ENCODE measurements around the gene HDAC5. TPM values are rescaled to one million over a fixed set of nuclear protein-coding genes. Genes with fewer than 3 reads are reported as not detected.

The HDAC5 gene
- total RNA-seq, 1 donor from 2014 or later, result 28.2 TPM

DNA sequence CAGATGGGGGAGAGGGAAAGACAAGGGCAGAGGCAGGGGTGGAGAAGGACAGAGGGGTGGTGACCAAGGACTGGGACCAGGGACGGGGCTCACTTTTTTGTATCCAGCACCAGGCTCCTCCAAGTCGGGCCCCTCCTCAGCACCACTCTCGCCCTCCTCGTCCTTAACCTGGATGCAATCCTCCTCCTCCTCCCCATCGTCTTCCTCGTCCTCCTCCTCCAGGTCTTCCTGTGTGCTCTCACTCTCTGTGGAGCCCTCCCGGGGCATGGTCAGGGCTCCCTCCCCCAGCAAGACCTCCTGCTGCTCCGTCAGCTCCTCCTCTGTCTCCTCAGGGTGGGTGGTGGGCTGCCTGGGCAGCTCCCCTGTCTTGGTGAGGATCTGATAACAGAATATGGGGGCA lies 36.1 kb downstream of the HDAC5 start:
- no peak for DNase-seq (ENCODE audit: low read depth in 2 of 2)

DNA sequence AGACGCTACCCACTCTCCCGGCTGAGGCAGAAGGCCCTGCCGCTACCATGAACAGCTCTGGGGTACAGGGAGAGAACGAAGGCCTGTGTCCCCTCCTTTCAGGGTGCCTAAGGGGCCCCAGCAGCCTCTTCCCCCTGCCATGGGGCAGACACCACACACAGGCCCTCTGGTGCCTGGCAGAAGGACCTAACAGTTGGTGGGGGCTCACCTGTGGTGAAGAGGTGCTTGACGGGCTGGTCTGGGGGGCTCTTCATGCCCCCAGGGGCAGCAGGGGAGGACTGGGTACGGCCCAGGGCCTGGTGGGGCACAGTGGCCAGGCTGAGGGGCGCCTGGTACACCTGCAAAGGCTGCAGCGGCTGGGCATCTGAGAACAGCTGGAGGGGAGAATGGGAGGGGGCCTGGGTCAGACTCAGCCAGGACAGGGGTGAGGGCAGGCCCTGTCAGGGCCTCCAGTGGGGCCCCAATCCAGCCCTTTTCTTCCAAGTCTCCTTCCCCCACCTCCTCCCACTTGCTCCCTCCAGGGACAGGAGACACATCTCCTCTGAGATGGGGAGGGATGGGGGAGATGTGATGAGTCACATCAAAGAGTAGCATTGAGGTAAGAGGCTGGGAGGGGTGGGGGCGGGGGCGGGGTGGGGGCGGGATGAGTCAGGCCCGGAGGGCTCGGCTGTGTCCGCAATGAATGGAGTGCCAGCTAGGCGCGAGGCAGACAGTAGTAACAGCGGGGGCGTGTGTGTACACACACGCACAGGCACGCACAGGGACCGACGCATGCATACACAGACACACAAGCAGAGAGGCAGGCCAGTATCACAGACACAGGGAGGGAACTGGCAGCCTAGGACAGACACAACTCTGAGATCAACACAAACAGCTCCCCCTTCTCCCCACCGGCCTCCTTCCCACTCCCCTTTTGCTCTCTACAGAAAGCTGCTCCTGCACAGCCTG lies 36.8 kb downstream of the HDAC5 start:
- DNase-seq (ENCODE audit: low read depth in 2 of 2), result peak; percentile 76 to 80

DNA sequence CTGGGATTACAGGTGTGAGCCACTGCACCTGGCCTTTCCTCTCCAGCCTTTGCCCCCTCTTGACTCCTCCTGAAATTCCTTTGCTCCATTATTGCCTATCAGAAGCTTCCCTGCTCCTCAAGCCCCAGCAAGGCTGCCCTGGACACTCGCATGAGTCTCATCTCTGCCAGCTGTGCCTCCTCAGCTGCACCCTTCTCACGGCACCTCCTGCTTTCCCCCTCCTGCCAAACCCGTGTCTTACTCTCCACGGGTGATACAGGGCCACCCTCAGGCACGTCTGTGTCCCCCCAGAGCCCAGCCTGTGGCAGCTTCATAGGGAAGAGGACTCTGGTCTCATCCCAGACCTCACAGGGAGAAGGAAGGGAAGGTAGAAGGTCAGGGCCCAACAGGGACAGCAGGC lies 37.5 kb downstream of the HDAC5 start:
- no peak for DNase-seq (ENCODE audit: low read depth in 2 of 2)

DNA sequence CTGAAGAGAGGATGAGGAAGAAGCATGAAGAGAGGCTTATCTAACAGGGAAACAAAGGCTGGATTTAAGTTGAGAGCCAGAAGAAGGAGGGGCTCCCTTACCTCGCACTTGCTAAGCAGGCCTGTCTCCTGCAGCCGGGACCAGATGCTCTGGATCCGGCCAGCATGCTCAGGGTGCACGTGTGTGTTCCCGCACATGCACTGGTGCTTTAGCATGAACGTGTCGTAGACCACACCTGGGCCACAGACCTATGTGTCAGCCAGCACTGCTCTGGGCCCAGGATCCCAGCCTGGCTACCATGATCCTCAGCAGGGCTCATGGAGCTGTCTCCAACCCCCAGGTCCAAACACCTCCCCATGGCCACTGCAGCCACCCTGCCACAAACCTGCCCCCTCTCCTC lies 38.5 kb downstream of the HDAC5 start:
- no peak for DNase-seq (ENCODE audit: low read depth in 2 of 2)

DNA sequence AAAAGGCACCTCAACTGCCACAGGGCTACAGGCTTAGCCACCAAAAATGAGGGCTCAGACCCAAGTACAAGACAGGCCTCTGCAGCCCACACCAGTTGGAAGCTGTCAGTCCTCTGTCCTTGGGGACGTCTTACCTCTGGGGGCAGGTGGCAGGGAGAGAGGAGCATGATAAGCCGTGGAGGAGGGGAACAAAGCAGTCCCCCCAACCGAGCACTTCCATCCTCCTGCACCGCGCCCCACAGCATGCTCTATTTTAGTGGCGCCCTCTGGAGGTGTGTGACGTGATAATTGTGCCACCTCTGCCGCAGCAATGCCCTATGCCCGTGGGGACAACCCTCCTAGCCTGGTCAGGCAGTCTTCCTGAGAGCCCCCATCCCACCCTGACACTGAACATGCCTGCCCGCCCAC lies 39.3 kb downstream of the HDAC5 start:
- DNase-seq (ENCODE audit: low read depth in 2 of 2), result peak in 1 of 2 donors; percentile 31

DNA sequence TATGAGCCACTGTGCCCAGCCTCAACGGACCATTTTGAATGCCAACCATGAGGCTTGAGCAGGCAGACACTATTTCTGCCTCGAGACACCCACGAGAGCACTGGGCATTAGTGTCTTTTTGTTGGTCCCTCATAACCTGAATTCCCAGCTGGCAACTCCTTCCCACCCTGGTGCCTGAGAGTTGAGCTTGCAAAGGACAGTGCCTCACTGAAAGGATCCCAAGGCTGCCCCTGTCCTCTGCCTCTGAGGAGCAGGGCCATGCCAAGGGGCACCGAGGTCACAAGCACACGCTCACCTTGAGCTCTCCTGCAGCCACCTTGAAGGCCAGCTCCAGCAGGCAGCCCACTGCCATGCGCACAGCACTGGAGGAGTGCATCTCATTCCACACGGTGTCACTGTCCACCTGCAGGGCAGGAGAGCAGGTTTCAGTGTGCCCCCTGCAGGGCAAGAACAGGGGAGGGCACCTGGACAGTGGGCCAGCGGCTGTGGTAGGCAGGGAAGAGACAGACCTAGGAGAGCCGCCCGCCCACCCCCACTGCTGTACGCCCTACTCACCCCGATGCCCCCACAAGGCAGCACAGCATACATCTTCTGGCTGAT lies 40.1 kb downstream of the HDAC5 start:
- peak; percentile 28 to 65 for DNase-seq (ENCODE audit: low read depth in 2 of 2)

DNA sequence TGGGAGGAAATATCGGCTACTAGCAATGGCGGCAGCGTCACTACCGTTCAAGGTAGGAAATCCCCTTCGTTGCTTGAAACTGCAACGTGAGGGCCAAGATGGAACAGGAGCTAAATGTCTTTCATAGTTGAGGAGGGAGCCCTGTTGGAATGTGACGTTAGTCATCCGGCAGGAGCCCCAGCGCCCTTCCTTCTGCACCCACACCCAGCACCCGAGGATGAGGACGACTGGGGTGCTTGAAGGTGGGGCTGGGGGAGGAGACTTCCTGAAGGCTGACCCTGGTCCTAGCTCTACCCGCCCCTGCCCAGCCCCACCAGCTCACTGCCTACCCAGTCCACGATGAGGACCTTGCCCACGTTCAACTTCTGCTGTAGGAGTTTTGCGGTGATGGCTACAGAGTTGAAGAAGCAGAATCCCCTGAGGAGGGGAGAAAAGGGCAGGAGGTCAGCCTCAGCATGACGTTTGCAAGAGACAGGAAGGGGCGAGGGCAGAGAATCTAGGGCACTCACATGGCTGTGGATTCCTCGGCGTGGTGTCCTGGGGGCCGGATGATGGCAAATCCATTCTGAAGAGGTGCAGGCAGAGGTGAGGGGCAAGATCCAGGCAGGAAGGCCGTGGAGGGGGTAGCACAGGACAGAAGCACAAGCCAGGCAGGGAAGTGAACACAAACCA lies 41.0 kb downstream of the HDAC5 start:
- no peak for DNase-seq (ENCODE audit: low read depth in 2 of 2)

DNA sequence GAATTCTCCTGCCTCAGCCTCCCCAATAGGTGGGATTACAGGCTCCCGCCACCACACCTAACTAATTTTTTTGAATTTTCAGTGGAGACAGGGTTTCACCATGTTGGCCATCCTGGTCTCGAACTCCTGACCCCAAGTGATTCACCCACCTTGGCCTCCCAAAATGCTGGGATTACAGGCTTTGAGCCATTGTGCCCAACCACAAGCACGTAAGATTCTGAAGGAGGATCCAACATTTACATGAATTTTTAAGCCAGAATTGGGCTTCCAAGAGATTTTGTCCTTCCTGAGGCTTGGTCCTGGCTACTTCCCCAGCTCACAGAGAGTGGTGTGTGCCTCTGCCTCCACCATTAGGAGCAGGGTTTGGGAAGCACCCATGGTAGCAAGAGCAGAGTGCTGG lies 41.8 kb downstream of the HDAC5 start:
- DNase-seq (ENCODE audit: low read depth in 2 of 2), result no peak

DNA sequence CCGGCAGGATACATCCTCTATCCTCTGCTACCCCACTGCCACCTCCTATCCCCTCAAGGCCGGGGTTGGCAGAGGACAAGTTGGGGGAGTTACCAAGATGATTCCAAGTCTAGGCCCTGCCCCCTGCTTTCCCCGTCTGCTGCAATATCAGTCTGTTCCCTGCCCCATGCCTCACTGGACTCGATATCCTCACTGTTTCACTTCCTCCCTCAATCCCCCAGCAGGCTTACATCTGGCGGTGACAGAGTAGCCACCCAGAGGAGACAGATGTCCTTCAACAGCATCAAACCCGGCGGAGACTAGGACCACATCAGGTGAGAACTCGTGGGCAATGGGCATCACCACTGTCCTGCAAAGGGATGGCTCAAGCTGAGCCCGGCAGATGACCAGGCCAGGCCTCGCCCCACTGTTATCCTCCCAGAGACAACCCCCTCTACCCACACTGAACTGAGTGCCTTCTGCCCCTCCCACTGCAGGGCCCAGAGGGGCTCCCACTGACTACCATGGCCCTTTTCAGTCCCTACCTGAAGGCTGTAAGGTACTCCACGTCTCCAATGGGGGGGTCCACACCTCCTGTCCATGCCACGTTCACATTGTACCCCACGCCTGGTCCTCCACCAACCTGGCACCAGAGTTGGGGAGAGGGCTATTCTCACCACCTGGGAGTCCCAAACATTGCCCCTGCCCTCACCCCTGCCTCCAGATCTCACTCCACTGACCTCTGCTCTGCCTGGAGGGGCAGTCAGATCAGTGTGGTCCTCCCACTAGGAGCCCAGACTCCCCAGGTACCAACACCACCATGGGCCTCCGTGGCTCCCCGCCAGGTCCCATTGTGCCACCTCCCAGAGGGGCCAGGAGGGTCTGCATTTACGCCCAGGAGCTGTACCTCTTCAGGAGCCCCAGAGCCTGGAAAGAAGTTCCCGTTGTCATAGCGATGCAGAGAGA lies 43.3 kb downstream of the HDAC5 start:
- DNase-seq (ENCODE audit: low read depth in 2 of 2), result no peak

DNA sequence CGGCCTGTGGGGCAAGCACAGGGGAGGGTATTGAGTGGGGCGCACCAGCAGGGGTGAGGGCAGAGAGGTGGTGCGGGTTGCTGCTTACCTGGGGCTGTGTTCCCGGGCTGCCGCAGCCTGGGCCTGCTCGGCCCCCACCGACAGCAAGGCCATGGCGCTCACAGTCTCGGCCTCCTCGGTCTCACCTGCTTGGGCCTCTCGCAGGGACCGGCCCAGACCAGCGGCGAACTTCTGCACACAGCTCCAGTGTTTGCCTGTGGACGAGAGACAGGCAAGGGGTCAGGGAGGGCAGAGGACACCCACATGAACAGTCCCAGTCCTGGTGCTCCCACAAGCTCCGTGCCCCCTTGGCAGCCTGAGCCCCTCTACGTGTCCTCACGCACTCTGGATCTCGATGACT lies 45.0 kb downstream of the HDAC5 start:
- DNase-seq (ENCODE audit: low read depth in 2 of 2), result no peak

DNA sequence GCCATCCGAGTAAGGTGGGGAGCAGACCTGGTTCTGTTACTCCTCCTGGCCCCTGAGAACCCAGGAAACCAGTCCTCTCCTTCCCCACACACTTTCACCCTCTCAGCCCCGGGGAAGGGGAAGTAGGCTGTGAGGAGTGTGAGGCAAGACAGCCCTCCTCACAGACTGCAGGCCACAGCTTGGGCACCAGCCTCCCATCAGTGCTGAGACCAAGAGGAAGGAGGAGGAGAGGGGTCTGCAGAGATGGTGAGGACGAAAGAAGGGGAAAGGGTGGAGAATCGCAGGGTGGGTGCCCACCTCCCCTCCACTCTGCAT lies 45.9 kb downstream of the HDAC5 start:
- no peak for DNase-seq (ENCODE audit: low read depth in 2 of 2)

DNA sequence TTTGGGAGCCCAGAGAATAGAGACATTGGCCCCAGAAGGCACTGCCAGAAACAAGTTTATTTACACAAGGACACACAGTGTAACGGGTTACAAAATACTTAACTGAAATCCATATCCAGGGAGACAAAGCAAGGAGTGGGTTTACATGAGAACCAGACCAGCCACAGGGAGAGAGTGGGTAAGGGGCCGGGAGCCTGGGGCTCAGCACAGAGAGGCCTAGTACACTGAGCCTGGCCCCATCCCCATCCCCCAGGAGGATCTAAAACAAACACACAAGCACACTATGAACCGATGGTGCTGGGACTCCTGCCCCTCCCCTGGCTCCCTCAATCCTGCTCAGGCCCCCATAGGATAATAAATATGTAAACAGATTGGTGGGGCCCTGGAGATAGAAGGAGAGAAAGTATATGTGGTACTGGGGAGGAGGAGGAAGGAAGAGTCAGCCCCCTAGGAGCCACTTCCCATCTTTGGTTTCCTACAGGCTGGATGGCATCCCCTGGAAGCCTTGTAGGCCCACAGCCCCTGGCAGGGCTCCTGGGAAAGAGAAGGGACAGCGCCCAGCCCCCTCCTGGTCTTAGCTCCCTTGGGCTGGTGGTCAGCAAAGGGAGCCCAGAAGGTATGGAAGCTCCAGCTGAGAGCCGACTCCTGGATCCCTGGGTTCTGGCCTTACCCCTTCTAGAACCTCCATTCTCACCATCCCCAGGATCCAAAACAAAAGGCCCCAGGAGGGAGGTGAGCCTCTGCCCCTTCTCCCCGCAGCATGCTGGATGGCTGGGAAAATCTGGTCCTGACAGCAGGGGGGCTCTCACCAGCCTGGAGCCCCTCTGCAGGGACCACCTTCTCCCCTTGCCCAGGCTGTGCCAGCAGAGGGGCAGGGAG lies 46.5 kb downstream of the HDAC5 start:
- DNase-seq (ENCODE audit: low read depth in 2 of 2), result no peak

DNA sequence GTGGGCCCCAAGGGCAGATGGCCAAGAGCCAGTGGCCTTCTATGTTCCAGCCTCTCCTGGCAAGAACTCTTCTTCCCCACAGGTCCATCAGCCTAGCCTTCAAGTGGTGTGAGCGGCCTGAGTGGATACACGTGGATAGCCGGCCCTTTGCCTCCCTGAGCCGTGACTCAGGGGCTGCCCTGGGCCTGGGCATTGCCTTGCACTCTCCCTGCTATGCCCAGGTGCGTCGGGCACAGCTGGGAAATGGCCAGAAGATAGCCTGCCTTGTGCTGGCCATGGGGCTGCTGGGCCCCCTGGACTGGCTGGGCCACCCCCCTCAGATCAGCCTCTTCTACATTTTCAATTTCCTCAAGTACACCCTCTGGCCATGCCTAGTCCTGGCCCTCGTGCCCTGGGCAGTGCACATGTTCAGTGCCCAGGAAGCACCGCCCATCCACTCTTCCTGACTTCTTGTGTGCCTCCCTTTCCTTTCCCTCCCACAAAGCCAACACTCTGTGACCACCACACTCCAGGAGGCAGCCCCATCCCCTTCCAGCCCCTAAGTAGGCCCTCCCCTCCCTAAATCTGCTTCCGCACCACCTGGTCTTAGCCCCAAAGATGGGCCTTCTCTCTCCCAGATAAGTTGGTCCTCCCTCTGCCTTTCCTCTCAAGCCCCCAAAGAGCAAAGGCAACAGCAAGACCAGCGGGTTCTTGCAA lies 47.7 kb downstream of the HDAC5 start:
- DNase-seq (ENCODE audit: low read depth in 2 of 2), result no peak

DNA sequence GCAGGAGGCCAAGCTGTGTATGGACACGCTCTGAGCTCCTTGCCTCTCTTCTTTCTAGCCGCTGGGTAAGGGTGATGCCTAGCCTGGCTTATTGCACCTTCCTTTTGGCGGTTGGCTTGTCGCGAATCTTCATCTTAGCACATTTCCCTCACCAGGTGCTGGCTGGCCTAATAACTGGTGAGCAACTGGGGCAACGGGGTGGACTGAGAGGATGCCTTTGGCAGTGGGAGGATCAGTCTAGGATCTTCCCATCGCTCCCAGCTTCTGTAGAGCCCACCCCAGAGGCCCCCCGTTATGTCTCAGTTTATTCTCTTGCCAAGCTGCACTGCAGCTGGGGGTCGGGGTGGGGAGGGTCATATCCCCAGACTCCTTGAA lies 48.5 kb downstream of the HDAC5 start:
- no peak for DNase-seq (ENCODE audit: low read depth in 2 of 2)

DNA sequence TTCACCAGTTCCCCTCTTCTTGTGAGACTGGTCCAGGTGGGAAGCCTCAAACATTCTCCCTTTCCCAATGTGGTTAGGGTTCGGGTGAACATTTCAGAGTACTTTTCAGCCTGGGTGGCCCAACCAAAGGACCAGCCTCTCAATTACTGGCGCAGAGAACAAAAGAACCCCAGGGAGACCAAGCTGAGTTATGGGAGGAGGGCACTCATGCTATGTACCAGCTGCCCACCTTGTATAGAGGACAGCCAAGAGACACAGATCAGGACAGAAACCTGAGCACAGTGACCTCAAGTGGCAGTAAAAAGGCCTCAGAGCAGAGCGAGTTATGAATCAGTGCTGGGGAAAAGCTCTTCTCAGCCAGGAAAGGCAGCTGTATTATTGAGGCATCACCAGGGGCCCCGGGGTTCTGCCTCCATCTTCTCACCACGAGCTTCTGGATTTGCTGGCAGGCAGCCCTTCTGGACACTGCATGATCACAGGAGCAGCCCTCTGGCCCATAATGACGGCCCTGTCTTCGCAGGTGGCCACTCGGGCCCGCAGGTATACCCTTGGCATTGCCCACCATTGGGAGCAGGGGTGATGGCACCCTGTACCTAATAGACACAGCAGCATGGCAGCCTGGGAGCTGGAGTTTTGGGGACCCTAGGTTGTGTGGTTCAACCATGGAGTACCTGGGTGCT lies 49.1 kb downstream of the HDAC5 start:
- no peak for DNase-seq (ENCODE audit: low read depth in 2 of 2)

DNA sequence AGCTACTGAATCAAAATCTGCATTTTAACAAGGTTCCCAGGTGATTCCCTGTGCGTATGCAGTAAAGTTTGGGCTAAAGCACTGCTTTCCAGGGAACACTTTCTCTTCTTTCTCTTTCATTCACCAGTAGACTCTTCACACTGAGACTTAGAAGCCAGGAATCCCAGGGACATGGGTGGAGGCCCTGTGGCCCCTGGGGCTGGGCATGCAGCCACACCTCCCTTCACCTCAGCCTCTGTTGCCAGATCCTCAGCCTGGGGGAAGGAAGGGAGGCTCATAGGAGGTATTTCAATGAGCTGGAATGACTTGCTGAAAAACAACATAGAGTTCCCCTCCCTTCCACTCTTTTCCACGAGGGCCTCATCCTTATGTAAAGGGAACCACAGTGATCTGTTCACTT lies 51.7 kb downstream of the HDAC5 start:
- no peak for DNase-seq (ENCODE audit: low read depth in 2 of 2)

DNA sequence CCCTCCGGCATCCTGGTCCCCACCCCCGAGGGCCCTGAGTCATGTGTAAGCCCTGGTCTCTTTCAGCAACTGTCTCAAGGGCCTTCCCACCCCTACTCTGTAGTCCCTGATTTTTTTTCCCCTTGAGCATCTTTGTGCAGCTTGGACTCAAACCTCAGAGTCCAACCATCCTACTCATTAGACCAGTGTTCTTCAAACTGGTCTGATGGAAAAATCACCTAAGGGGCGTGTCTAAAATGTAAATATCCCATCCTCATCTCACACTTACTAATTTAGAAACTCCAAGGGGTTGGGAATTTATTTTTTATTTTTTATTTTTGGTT lies 52.3 kb downstream of the HDAC5 start:
- DNase-seq (ENCODE audit: low read depth in 2 of 2), result no peak

DNA sequence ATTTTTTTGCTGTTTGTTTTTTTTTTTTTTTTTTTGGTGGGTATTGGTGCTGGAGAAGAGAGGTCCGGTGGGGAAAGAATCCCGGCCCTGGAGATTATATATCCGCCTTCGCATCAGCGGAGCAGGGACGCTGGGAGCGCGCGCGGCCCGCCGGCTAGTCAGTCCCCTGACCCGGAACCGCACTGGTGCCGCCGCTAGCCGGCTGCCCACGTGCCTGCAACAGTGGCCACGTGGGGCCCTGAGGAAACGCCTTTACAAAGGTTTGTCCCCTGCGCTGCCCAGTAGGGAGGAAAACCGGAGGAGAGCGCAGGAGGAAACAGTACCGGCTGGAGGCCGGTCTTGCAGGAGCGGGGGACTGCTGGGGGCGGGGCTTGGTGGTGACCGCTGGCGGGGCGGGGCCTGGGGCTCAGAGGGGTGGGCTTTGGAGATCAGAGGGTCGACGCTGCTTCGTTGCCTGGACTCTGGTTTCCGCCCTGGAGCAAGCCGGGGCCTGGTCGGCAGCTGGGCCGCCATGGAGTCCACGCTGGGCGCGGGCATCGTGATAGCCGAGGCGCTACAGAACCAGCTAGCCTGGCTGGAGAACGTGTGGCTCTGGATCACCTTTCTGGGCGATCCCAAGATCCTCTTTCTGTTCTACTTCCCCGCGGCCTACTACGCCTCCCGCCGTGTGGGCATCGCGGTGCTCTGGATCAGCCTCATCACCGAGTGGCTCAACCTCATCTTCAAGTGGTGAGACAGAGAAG lies 52.8 kb downstream of the HDAC5 start, which contains the start of gene G6PC3:
G6PC3 (plus strand) TSS at position 281 of the 743 bp plus-strand sequence; CDS start at position 512, 231 bp downstream.
- DNase-seq (ENCODE audit: low read depth in 2 of 2), result peak; percentile 99
